ENCODE measurements around the gene SLC26A1. TPM values are rescaled to one million over a fixed set of nuclear protein-coding genes. Genes with fewer than 3 reads are reported as not detected.

SLC26A1 gene
- total RNA-seq, 4 donors from 2014 or later, result not detected

DNA sequence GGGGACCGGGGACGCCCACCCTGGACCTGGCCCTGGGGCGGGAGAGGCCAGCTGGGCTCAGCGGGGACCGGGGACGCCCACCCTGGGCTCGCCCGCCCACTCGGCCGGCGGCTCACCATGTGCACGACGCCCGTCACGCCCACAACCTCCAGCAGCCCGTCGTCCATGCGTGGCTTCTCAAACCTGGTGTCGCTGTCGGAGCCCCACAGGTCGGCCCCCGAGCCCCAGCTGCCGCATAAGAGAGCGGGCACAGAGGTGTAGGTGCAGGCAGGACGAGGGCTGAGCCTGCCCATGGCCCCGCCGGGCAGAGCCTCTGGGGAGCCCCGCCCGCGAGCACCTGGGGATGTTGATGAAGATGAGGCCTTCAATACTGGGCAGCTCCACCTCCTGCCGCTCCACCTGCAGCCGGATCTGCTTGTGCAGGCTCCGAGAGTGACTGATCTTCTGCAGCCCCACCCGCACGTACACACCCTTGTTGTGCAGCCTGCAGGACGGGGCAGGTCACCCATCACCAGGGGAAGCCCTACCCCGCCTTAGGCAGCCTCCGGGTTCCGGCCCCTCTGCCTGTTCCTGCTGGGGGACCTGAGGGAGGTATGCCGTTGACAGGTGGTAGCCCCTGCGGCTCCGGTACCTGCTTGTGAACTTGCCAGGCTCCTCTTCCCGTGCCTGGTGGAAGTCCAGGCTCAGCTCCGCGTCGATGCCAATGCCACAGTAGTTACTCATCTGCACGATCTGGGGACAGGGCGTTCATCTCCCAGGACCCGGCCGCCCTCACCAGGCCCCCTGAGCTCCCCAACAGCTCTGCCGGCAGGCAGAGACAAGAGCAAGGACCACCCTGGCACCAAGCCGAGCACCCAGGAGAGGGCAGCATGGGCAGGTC lies 31.6 kb downstream of the SLC26A1 start:
- WGBS, 2 donors (ENCODE audit: low coverage in 1 of 2), result 53% methylated on average over 2 of the region's 52 CpGs; no CpG with 5 or more reads in 1 of the 2 donors
- Histone ChIP-seq H3K27ac (no peak overlapping the region), H3K4me3 (no peak overlapping the region), H3K9me3 (no peaks in the 10 kb centered on the region), H3K4me1 (no peaks in the 10 kb centered on the region), H3K27me3 (no peaks in the 10 kb centered on the region), H3K36me3 (peaks cover 0 to 100% of the 10 kb centered on the region in 2 donors)
- ATAC-seq, result no peak
- no peak for TF ChIP-seq POLR2A (IDR thresholded peaks at IDR 0.05)
- no peak for TF ChIP-seq EP300 (IDR thresholded peaks at IDR 0.05)
- TF ChIP-seq POLR2AphosphoS5 (IDR thresholded peaks at IDR 0.05), result no peak
- TF ChIP-seq, protein P1, sequence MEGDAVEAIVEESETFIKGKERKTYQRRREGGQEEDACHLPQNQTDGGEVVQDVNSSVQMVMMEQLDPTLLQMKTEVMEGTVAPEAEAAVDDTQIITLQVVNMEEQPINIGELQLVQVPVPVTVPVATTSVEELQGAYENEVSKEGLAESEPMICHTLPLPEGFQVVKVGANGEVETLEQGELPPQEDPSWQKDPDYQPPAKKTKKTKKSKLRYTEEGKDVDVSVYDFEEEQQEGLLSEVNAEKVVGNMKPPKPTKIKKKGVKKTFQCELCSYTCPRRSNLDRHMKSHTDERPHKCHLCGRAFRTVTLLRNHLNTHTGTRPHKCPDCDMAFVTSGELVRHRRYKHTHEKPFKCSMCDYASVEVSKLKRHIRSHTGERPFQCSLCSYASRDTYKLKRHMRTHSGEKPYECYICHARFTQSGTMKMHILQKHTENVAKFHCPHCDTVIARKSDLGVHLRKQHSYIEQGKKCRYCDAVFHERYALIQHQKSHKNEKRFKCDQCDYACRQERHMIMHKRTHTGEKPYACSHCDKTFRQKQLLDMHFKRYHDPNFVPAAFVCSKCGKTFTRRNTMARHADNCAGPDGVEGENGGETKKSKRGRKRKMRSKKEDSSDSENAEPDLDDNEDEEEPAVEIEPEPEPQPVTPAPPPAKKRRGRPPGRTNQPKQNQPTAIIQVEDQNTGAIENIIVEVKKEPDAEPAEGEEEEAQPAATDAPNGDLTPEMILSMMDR (IDR thresholded peaks at IDR 0.05), result no peak

DNA sequence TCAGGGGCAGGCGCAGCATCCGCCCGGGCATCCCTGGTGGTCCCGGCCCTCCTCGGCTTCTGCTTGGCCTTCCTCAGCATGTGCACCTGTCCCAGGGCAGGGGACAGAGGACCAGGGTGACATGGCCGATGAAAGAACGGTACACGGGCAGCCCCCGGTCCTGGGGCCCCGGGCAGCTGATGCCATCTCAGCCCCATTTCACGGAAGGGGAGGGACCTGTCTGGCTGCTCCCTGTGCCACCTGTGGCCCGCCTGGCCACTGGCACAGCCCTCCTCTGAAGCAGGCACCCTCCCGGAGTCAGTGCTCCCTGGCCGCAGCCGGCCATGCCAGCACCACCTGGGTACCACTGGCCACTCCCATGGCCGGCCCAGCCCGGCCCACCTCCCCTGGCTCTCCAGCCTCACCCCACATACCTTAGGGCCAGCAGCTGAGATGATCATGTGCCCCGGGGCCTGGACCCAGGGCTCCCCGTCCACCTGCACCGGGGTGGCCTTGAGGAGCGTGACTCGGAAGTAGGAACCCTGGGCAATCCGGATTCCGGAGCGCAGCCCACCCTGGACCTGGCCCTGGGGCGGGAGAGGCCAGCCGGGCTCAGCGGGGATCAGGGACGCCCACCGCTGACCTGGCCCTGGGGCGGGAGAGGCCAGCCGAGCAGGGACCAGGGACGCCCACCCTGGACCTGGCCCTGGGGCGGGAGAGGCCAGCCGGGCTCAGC lies 32.4 kb downstream of the SLC26A1 start:
- ATAC-seq, result no peak
- Histone ChIP-seq H3K27ac (no peak overlapping the region), H3K27me3 (no peaks in the 10 kb centered on the region), H3K9me3 (no peaks in the 10 kb centered on the region), H3K36me3 (peaks cover 0 to 99% of the 10 kb centered on the region in 2 donors), H3K4me1 (no peaks in the 10 kb centered on the region), H3K4me3 (no peak overlapping the region)
- no CpG with 5 or more reads among the region's 35 CpGs for WGBS, 2 donors (ENCODE audit: low coverage in 1 of 2)
- TF ChIP-seq, protein P1 (IDR thresholded peaks at IDR 0.05), result no peak
- TF ChIP-seq POLR2A (IDR thresholded peaks at IDR 0.05), result no peak
- TF ChIP-seq EP300 (IDR thresholded peaks at IDR 0.05), result no peak
- TF ChIP-seq POLR2AphosphoS5 (IDR thresholded peaks at IDR 0.05), result no peak

DNA sequence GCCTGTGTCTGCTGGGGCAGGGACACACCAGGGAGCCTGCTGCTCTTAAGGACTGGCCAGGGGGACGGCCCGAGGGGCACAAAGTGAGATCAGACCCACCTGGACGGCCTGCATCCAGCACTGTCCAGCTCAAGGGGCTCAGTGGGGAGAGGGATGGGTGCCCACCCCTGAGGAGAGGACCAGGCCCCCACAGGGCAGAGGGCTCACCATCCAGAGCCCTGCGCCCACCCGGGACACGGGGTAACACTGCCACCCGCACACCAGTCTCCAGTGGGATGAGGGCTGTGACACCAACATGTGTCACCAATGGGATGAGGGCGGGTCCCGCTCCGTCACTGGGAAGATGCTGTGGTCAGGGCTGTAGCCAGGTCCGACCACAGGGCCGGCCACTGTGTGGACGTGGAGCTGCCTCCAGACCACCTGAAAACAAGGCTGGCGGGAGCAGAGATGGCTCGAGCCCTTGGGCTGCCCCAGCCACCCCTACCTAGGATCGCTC lies 33.0 kb downstream of the SLC26A1 start:
- no CpG with 5 or more reads among the region's 16 CpGs for WGBS, 2 donors (ENCODE audit: low coverage in 1 of 2)
- TF ChIP-seq POLR2AphosphoS5 (IDR thresholded peaks at IDR 0.05) (no peak), EP300 (IDR thresholded peaks at IDR 0.05) (no peak), POLR2A (IDR thresholded peaks at IDR 0.05) (no peak)
- TF ChIP-seq, protein P1 (IDR thresholded peaks at IDR 0.05), result no peak
- no peak overlapping the region for H3K27ac ChIP-seq
- peaks cover 0 to 99% of the 10 kb centered on the region in 2 donors for H3K36me3 ChIP-seq
- no peaks in the 10 kb centered on the region for H3K4me1 ChIP-seq
- H3K4me3 ChIP-seq, result no peak overlapping the region
- no peak for ATAC-seq
- no peaks in the 10 kb centered on the region for H3K27me3 ChIP-seq
- H3K9me3 ChIP-seq, result no peaks in the 10 kb centered on the region

DNA sequence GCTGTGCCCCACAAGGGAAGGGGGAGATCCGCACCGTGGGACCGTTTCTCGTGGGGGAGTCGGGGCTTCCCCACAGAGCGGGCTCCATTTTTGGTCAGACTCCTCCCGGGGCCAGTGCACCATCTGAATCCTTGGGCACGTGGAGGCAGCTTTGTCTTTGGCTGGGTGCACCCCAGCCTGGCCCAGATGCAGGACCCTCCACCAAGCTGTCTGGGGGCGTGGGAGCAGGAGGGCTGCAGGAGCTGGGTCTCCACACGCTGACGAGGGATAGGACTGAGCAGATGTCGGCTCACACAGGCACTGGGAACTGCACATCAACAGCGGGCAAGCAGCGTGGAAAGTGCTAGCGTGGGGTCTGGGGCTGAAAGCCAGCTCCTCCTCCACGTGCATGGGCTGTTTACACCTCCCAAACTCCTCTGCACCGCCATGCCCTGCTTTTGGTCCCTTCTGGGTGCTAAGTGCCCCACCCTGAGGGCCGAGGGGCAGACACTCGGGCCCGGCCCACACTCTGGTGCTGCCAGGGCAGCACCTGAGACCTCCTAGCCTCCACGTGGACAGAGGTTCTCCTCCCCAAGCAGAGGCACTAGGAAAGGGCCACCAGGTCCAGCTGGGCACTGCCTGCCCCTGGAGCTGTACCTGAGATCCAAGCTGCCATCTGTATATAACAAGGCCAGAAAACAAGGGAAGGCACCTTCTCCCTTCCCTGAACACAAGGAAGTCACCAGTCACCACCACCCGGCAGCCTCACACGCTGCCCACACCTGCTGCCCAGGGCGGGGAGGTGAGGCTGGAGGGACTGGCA lies 33.7 kb downstream of the SLC26A1 start:
- TF ChIP-seq POLR2AphosphoS5 (IDR thresholded peaks at IDR 0.05) (no peak), POLR2A (IDR thresholded peaks at IDR 0.05) (no peak), EP300 (IDR thresholded peaks at IDR 0.05) (no peak)
- TF ChIP-seq, protein P1 (IDR thresholded peaks at IDR 0.05), result no peak
- Histone ChIP-seq H3K36me3 (peaks cover 0 to 99% of the 10 kb centered on the region in 2 donors), H3K9me3 (no peaks in the 10 kb centered on the region), H3K27me3 (no peaks in the 10 kb centered on the region), H3K4me1 (no peaks in the 10 kb centered on the region), H3K4me3 (no peak overlapping the region), H3K27ac (no peak overlapping the region)
- WGBS, 2 donors (ENCODE audit: low coverage in 1 of 2), result 100% methylated on average over 2 of the region's 24 CpGs; no CpG with 5 or more reads in 1 of the 2 donors
- no peak for ATAC-seq

All from gastroesophageal sphincter (tissue), 4 donors.